Measurements from ENCODE around the gene GPD1. TPM values are rescaled to one million over a fixed set of nuclear protein-coding genes. Genes with fewer than 3 reads are reported as not detected.

The GPD1 gene
- total RNA-seq, 1 donor from 2014 or later, result 9.0 TPM

GRCh38 chr12:50089730-50090129 lies 14.1 kb upstream of the GPD1 start:
- Histone ChIP-seq H3K36me3 (peaks cover 80% of the 10 kb centered on the region), H3K27me3 (ENCODE audit: low read depth) (no peaks in the 10 kb centered on the region), H3K4me3 (no peak overlapping the region), H3K27ac (replicated peaks) (no peak overlapping the region), H3K9me3 (replicated peaks) (no peaks in the 10 kb centered on the region), H3K4me1 (peaks cover 27% of the 10 kb centered on the region)
- intact Hi-C loops (cut with micrococcal nuclease), result no loop called here
- no peak for TF ChIP-seq CTCF (IDR thresholded peaks at IDR 0.05; ENCODE audit: borderline replicate concordance)
- DNase-seq, result no peak

- no peak overlapping the region for H3K4me3 ChIP-seq
- intact Hi-C loops (cut with micrococcal nuclease), result no loop called here
- H3K36me3 ChIP-seq, result peaks cover 87% of the 10 kb centered on the region
- H3K9me3 ChIP-seq (replicated peaks), result no peaks in the 10 kb centered on the region
- DNase-seq, result no peak
- TF ChIP-seq CTCF (IDR thresholded peaks at IDR 0.05; ENCODE audit: borderline replicate concordance), result no peak
- H3K27me3 ChIP-seq (ENCODE audit: low read depth), result no peaks in the 10 kb centered on the region
- peaks cover 22% of the 10 kb centered on the region for H3K4me1 ChIP-seq
- H3K27ac ChIP-seq (replicated peaks), result no peak overlapping the region
Measured at GRCh38 chr12:50090391-50090790, 13.4 kb upstream of the GPD1 start.

GRCh38 chr12:50097952-50098351 lies 5.9 kb upstream of the GPD1 start:
- H3K27ac ChIP-seq (replicated peaks), result no peak overlapping the region
- intact Hi-C loops (cut with micrococcal nuclease), result no loop called here
- no peak overlapping the region for H3K4me3 ChIP-seq
- H3K36me3 ChIP-seq, result peaks cover 79% of the 10 kb centered on the region
- no peaks in the 10 kb centered on the region for H3K9me3 ChIP-seq (replicated peaks)
- H3K4me1 ChIP-seq, result peaks cover 12% of the 10 kb centered on the region
- no peak for DNase-seq
- no peak for TF ChIP-seq CTCF (IDR thresholded peaks at IDR 0.05; ENCODE audit: borderline replicate concordance)
- H3K27me3 ChIP-seq (ENCODE audit: low read depth), result no peaks in the 10 kb centered on the region

GRCh38 chr12:50099302-50100008 lies 4.4 kb upstream of the GPD1 start:
- Histone ChIP-seq H3K27ac (replicated peaks) (peak overlapping the region; percentile 21), H3K27me3 (ENCODE audit: low read depth) (no peaks in the 10 kb centered on the region), H3K36me3 (peaks cover 64% of the 10 kb centered on the region), H3K9me3 (replicated peaks) (no peaks in the 10 kb centered on the region), H3K4me1 (peaks cover 27% of the 10 kb centered on the region), H3K4me3 (no peak overlapping the region)
- DNase-seq, result no peak
- no peak for TF ChIP-seq CTCF (IDR thresholded peaks at IDR 0.05; ENCODE audit: borderline replicate concordance)
- intact Hi-C loops (cut with micrococcal nuclease), result no loop called here

- Histone ChIP-seq H3K4me3 (no peak overlapping the region), H3K4me1 (peaks cover 38% of the 10 kb centered on the region), H3K9me3 (replicated peaks) (no peaks in the 10 kb centered on the region), H3K27me3 (ENCODE audit: low read depth) (no peaks in the 10 kb centered on the region), H3K27ac (replicated peaks) (no peak overlapping the region), H3K36me3 (peaks cover 53% of the 10 kb centered on the region)
- DNase-seq, result no peak
- TF ChIP-seq CTCF (IDR thresholded peaks at IDR 0.05; ENCODE audit: borderline replicate concordance), result no peak
- intact Hi-C loops (cut with micrococcal nuclease), result no loop called here
Measured at GRCh38 chr12:50100561-50100960, 3.2 kb upstream of the GPD1 start.
